HepG2 (cell line): Measurements from ENCODE around the gene ATP6V1C2. TPM values are rescaled to one million over a fixed set of nuclear protein-coding genes. Genes with fewer than 3 reads are reported as not detected.

Experiments used
- KLF13 ChIP-seq: sonication (generic); formaldehyde crosslinking; IDR thresholded peaks from 2 replicates; pipeline ENCODE4 v1.4.0; 2020; ENCODE audit warnings: mild to moderate bottlenecking, missing genetic modification reagents
- RNF2 ChIP-seq: fragments of 450-650 bp; conservative IDR thresholded peaks from 2 replicates; pipeline ENCODE4 v1.6.1; 2016; ENCODE audit warnings: low read depth
- SIN3A ChIP-seq: IDR thresholded peaks from 2 replicates; pipeline ENCODE4 v1.6.1; 2011; ENCODE audit warnings: low read depth, mild to moderate bottlenecking, control low read depth, low read length, borderline replicate concordance
- ZC3H13 ChIP-seq: sonication (generic); formaldehyde crosslinking; IDR thresholded peaks from 2 replicates; pipeline ENCODE4 v1.8.1; 2023; ENCODE audit warnings: mild to moderate bottlenecking, missing genetic modification reagents, moderate library complexity
- ZNF253 ChIP-seq: sonication (generic); formaldehyde crosslinking; IDR thresholded peaks from 2 replicates; pipeline ENCODE4 v1.8.0; 2022; ENCODE audit warnings: mild to moderate bottlenecking, missing genetic modification reagents, borderline replicate concordance
- ZNF703 ChIP-seq: sonication (generic); formaldehyde crosslinking; IDR thresholded peaks from 2 replicates; pipeline ENCODE4 v1.5.1; 2020; ENCODE audit warnings: missing genetic modification reagents, mild to moderate bottlenecking, moderate library complexity, borderline replicate concordance
- polyA plus RNA-seq, 8 experiments: library from polyadenylated mRNA; depleted of rRNA in 3 of 8; stranded (reverse) in 7 of 8; unstranded in 1 of 8; fragments of >200 nt; fragmentation: Illumina TruSeq in 4 of 8; extraction: Trizol in 4 of 8; gene quantifications; 2 replicates each; pipeline versions ENCODE4 v1.2.1 to v1.2.3, GENCODE V29; 2011 to 2016; ENCODE audit warnings: low read depth in 4 of 8, missing spikeins in 1 of 8, mixed read lengths in 1 of 8; ENCODE audit not compliant: insufficient read depth in 1 of 8
- total RNA-seq, 5 experiments: library from RNA; depleted of rRNA; stranded (reverse); fragments of >200 nt; fragmentation: Illumina TruSeq; extraction: Trizol; gene quantifications; 2 replicates each; pipeline ENCODE4 v1.2.3, GENCODE V29; 2016; ENCODE audit warnings: low read depth in 1 of 5
- TF ChIP-seq, protein P1 (sequence below), 2 experiments: sonication (generic) in 1 of 2; formaldehyde crosslinking in 1 of 2; IDR thresholded peaks; 2 replicates each; pipeline versions ENCODE4 v1.5.1 to v1.6.1; 2011 to 2020; ENCODE audit warnings: borderline replicate concordance in 1 of 2, low read depth in 1 of 2, low read length in 1 of 2, mild to moderate bottlenecking in 1 of 2, missing genetic modification reagents in 1 of 2, moderate library complexity in 1 of 2
- TF ChIP-seq, protein P2 (sequence below): sonication (generic); formaldehyde crosslinking; IDR thresholded peaks from 2 replicates; pipeline ENCODE4 v1.8.0; 2022; ENCODE audit warnings: mild to moderate bottlenecking, missing genetic modification reagents; ENCODE audit not compliant: insufficient replicate concordance
- TF ChIP-seq, protein P3 (sequence below): sonication (generic); formaldehyde crosslinking; IDR thresholded peaks from 2 replicates; pipeline ENCODE4 v1.5.0; 2020; ENCODE audit warnings: mild to moderate bottlenecking, missing genetic modification reagents

Gene ATP6V1C2
- total and polyA plus RNA-seq, 2 of the 13 experiments (the other 11 are each of a cell fraction or from before 2014, with no cell fraction given), result 0.04 to 0.29 TPM

DNA sequence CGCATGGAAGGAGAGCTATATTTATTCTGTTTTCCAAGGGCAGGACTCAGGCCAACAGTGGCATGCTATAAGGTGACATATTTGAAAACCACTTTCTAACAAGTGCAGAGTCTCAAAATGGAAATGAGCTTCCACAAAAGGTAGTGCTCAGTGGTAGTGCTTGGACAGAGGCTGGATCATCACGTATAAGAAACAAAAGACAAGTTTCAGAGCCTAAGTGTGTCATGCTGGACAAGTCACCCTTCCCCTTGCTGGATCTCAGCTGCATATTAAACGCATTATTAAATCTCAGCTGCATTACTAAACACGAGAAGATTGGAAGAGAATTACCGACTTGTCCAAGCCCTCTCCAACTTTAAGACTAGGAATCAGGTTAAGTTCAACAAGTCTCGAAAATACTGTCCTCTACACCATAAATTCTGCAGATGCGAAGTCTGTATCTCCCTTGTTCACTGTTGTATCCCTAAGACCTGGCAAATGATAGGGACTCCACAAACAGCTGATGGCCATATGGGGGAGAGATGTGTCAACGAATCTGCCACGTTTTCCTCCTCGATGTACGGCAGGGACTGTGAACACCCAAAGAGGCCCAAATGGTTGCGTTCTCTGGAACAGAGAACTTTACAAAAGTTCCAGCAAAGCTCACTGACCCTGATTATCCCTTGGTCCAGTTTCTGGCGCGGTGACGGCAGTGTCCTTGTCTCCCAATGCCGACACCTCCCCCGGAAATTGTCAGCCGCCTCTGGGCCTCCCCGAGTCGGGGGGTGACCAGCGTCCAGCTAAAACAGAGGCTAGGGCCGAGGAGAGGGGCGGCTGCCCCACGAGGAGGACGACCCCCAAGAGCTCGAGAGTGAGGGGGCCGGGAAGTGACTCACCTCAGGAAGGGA lies 32.3 kb upstream of the ATP6V1C2 start (continued):
- TF ChIP-seq, protein P1, sequence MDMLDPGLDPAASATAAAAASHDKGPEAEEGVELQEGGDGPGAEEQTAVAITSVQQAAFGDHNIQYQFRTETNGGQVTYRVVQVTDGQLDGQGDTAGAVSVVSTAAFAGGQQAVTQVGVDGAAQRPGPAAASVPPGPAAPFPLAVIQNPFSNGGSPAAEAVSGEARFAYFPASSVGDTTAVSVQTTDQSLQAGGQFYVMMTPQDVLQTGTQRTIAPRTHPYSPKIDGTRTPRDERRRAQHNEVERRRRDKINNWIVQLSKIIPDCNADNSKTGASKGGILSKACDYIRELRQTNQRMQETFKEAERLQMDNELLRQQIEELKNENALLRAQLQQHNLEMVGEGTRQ (IDR thresholded peaks at IDR 0.05; ENCODE audit: low read depth, low read length), result no peak
- TF ChIP-seq, protein P1 (CRISPR knock-in tag; IDR thresholded peaks at IDR 0.05; ENCODE audit: borderline replicate concordance), result peak; percentile 26; the same call in 1 of the 2 replicates
- TF ChIP-seq ZC3H13 (peak; percentile 22; the same call in 1 of the 2 replicates), SIN3A (no peak), KLF13 (CRISPR knock-in tag) (peak; percentile 78; the same call in 1 of the 2 replicates), RNF2 (no peak), ZNF253 (CRISPR knock-in tag) (peak; percentile 46; the same call in 1 of the 2 replicates), ZNF703 (CRISPR knock-in tag) (0 out of 2 replicates have a peak, but pooled peaks have one; percentile 20)
- TF ChIP-seq, protein P2, sequence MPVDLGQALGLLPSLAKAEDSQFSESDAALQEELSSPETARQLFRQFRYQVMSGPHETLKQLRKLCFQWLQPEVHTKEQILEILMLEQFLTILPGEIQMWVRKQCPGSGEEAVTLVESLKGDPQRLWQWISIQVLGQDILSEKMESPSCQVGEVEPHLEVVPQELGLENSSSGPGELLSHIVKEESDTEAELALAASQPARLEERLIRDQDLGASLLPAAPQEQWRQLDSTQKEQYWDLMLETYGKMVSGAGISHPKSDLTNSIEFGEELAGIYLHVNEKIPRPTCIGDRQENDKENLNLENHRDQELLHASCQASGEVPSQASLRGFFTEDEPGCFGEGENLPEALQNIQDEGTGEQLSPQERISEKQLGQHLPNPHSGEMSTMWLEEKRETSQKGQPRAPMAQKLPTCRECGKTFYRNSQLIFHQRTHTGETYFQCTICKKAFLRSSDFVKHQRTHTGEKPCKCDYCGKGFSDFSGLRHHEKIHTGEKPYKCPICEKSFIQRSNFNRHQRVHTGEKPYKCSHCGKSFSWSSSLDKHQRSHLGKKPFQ (CRISPR knock-in tag), result peak; percentile 22
- TF ChIP-seq, protein P3, sequence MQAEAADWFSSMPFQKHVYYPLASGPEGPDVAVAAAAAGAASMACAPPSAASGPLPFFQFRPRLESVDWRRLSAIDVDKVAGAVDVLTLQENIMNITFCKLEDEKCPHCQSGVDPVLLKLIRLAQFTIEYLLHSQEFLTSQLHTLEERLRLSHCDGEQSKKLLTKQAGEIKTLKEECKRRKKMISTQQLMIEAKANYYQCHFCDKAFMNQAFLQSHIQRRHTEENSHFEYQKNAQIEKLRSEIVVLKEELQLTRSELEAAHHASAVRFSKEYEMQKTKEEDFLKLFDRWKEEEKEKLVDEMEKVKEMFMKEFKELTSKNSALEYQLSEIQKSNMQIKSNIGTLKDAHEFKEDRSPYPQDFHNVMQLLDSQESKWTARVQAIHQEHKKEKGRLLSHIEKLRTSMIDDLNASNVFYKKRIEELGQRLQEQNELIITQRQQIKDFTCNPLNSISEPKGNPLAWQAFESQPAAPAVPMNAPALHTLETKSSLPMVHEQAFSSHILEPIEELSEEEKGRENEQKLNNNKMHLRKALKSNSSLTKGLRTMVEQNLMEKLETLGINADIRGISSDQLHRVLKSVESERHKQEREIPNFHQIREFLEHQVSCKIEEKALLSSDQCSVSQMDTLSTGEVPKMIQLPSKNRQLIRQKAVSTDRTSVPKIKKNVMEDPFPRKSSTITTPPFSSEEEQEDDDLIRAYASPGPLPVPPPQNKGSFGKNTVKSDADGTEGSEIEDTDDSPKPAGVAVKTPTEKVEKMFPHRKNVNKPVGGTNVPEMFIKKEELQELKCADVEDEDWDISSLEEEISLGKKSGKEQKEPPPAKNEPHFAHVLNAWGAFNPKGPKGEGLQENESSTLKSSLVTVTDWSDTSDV (CRISPR knock-in tag), result peak; percentile 29; the same call in 1 of the 2 replicates
